NAMALWA (cell line): ENCODE data around the gene DDX3X.
A peak's percentile ranks its signal among the peaks of the same experiment; 100 is the strongest.
"Not testable (repeated sequence)": the region's sequence is repeated elsewhere in the genome, so short reads cannot be mapped to it uniquely, and the experiment has no call there.

Experiments
- DNase-seq: peaks from one replicate; pipeline ENCODE4 v3.0.0-alpha.2; 2015; ENCODE audit warnings: low spot score

Gene DDX3X

DNA sequence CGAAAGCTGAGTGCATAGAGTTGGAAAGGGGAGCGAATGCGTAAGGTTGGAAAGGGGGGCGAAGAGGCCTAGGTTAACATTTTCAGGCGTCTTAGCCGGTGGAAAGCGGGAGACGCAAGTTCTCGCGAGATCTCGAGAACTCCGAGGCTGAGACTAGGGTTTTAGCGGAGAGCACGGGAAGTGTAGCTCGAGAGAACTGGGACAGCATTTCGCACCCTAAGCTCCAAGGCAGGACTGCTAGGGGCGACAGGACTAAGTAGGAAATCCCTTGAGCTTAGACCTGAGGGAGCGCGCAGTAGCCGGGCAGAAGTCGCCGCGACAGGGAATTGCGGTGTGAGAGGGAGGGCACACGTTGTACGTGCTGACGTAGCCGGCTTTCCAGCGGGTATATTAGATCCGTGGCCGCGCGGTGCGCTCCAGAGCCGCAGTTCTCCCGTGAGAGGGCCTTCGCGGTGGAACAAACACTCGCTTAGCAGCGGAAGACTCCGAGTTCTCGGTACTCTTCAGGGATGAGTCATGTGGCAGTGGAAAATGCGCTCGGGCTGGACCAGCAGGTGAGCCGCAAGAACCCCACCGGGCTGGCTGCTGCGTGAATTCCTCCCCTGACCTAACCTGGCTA, at the start of gene DDX3X:
DDX3X (plus strand) TSS at position 419 of the 619 bp plus-strand sequence; CDS start at position 510, 91 bp downstream.
- DNase-seq: peak; percentile 91

- not testable (repeated sequence) for DNase-seq
Observed at GRCh38 chrX:41285928-41286327, 48.0 kb upstream of the DDX3X start.

GRCh38 chrX:41288641-41289040, 45.3 kb upstream of the DDX3X start:
- DNase-seq: no peak

DNA sequence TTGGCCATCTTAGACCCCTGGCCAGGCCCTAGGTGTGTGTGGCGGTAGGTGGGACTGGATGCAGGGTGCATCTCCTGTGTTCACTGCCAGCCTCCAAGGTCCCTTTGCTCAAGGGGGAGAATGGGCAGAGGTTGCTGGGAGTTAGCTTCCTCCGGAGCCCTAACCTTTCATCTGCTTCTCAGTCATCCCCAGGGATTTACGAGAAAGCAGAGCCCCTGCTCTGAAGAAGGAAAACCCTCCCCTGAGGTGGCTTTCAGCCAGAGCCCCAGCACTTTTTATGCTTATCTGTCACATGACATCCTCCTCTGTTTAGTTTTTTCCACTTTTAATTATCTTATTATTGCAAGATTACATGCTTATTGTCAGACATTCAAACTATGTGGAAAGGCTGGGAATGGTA, 44.9 kb upstream of the DDX3X start:
- no peak for DNase-seq

- DNase-seq: no peak
Observed at GRCh38 chrX:41291309-41291708, 42.7 kb upstream of the DDX3X start.

DNA sequence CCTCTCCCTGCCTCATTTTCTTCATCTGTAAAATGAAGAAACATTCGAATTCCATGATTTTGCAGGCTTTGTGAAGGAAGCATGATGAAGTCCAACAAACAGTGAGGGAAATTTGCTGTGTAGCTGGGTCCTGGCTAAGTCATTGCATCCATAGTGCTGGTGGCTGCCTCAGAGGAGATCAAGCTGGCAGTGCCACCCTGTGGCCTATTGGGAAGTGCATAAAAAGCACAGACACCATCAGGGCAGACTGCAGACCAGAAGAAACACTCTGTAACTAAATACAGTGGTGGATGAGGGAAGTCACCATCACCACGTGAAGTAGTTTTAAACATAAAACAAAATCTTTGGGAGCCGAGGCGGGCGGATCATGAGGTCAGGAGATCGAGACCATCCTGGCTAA, 40.7 kb upstream of the DDX3X start:
- DNase-seq: peak; percentile 54

DNA sequence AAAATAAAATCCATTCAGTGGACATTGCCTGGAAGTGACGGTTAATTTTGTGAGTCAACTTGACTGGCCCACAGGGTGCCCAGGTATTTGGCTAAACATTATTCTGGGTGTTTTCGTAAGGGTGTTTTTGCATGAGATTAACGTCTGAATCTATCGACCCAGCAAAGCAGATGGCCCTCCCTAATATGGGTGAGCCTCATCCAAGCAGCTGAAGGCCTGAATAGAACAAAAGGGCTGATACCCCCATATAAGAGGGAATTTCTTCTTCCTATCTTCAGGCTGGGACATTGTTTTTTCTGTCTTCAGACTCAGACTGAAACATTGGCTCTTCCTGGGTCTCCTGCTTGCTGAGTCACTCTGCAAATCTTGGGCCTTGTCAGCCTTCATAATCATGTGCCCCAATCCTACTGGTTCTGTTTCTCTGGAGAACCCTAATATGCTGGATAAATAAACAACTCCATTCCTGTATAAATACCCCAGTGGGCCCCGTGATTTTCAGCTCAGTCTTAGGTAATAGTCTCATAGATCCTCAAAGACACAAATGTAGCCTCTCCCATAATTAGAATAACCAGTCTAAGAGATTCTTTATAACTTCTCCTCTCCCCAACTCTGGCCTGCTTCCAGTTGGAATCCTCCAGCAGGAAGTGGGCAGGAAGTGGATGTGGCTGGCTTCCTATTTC, 33.1 kb upstream of the DDX3X start:
- no peak for DNase-seq

DNA sequence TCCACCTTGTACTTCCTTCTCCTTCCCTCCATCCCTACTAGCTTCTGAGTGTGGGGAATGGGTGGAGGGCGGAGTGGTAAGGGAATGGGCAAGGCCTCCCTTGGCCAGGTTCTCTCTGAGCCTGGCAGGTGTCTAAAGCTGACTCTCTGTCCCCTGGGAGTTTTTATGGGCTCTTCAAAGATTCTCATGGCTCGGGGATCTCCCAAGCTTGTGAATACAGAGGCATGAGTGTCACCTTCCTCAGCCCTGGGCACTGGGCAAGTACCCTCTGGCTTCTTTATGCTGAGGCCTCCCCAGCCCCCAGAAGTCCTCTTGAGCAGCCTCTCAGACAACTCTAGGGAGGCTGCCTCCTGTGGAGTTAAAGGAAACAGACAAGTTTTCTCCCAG, 32.5 kb upstream of the DDX3X start:
- DNase-seq: no peak

DNA sequence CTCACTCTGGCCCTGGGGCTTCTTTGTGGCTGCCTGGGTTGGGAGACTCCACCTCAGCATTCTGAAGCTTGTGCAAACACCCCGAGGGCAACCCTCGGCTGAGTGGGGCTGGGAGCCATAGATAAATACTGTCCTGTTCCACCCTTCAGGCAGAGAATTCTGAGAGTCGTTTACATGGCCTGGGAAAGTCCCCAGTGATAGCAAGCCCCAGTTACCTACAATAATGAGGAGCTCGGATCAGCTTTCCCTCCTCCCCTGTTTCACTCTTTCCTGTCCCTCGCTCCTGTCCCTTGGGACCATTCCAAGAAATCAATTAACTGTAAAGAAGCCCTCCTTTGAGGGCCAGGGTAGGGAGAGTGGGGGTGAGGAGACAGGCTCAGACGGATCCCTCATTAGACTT, 31.6 kb upstream of the DDX3X start:
- DNase-seq: no peak

- no peak for DNase-seq
Observed at GRCh38 chrX:41303013-41303412, 30.9 kb upstream of the DDX3X start.

GRCh38 chrX:41304178-41304577, 29.8 kb upstream of the DDX3X start:
- DNase-seq: no peak

GRCh38 chrX:41308884-41309647, 24.9 kb upstream of the DDX3X start:
- DNase-seq: no peak

- DNase-seq: no peak
Observed at GRCh38 chrX:41312786-41313185, 21.2 kb upstream of the DDX3X start.

- DNase-seq: no peak
Observed at GRCh38 chrX:41313419-41313818, 20.5 kb upstream of the DDX3X start.

DNA sequence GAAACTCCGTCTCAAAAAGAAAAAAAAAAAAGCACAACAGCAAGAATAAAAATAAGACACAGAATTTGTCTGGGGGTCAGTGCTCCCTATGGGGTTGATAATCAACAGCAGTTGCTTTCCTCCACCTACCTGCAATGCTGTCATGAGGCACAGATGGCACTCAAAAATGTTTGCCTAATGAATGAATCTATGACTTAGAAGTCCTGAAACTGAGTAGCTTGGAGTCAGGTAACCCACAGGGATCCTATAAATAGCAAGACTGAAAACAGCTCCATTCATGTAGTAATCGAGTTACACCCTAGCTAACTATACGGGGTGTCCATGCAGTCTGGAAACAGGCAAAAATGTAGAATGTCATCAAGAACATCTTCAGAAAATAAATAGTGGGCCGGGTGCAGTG, 19.8 kb upstream of the DDX3X start:
- DNase-seq: no peak

- DNase-seq: no peak
Observed at GRCh38 chrX:41314881-41315280, 19.1 kb upstream of the DDX3X start.

- DNase-seq: not testable (repeated sequence)
Observed at GRCh38 chrX:41316266-41316665, 17.7 kb upstream of the DDX3X start.

GRCh38 chrX:41317477-41318208, 16.3 kb upstream of the DDX3X start:
- no peak for DNase-seq

DNA sequence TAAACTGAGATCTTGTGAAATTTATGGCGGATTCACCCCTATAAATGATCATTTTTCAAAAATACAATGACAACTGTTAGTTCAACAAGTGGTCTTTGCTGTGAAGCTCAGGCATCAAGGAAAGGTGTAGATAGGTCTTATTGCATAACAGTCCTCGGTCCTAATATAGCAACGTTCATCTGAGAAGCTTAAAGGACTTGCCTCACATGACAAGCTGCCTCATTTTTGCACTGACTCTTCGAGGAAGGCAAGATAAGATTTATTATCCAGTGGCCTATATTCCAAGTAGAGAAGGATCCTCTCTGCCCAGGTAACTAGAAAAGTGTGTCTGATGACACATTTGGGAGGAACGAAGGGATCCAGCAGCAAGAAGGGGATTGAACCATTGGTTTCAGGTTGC, 13.6 kb upstream of the DDX3X start:
- no peak for DNase-seq

DNA sequence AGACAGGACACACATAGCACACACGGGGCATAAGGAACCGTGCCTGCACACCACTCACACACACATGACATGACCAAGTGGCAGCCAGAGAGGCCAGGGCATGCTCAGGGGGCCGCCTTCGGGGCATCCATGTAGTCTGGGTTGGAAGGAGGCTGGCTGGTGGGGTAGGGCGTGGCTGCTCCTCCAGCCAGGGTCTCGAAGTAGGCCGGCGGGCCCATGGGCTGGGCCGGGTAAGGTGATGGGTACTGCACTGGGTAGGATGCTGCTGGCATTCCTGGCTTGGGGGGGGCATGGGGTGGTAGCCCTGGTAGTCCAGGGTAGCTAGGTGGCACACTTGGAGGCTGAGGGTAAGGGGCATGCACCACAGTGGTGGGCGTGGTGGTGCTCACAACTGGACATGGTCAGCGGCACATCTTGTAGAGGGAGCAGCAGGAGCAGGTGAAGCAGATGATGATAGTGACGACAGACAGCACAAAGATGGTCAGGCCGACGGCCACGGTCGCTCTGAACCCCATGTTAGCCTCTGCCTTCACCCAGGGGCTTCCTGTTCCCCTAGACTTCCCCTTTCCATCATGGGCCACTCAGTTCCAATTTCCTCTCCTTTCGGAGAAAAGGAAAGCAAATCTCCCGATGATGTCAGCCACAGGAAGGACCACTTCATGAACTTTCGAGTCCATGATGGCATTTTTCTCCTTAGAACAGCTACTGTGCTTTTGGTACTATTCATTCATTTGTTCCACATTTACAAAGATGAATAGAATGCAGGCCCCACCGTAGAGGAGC, 10.9 kb upstream of the DDX3X start:
- no peak for DNase-seq

DNA sequence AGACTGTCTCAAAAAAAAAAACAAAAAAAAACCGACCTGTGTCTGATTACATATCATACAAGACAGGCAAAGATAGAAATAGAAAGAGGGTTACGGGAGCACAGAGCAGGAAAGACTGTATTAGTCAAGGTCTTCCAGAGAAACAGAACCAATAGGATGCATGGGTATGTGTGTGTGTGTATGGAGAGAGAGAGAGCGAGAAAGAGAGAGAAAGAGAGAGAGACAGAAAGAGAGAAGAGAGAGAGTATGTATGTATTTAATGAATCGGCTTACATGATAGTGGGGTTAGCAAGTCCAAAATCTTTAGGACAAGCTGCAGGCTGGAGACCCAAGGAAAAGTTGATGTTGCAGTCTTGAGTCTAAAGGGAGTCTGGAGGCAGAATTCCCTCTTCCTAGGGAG, 7.5 kb upstream of the DDX3X start:
- no peak for DNase-seq

DNA sequence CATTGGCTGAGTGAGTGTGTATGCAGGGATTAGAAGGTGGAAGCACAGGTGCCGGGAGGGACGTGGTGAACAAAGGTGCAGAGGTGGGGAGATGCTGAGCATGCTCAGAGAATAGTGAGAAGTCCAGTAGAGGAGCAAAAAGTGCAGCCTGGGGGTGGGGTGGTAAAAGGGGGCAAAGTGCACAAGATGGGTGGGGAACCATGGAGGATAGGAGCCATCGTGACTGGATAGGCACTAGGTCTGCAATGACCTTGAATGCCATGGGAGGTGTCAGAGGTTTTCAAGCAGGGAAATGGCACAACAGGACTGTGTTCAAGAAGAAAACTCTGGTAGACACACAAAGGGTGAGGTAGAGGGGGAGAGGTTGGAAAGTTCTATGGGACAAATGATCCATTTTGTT, 6.6 kb upstream of the DDX3X start:
- no peak for DNase-seq
